HG03520 (cell line): Measurements from ENCODE around the gene TTC9B.
A peak's percentile ranks its signal among the peaks of the same experiment; 100 is the strongest.

Experiments
- ATAC-seq: cut with Tn5 transposase; IDR thresholded peaks from one replicate; pipeline ENCODE4 v1.9.1; 2021; ENCODE audit warnings: mild to moderate bottlenecking, moderate library complexity; ENCODE audit not compliant: unreplicated experiment

The TTC9B gene

GRCh38 chr19:40216777-40217026, 1.5 kb downstream of the TTC9B start:
- no peak for ATAC-seq

- no peak for ATAC-seq
These were observed 2.0 kb downstream of the TTC9B start for GRCh38 chr19:40216013-40216776.

- no peak for ATAC-seq
These were observed 3.2 kb downstream of the TTC9B start for GRCh38 chr19:40214936-40215335.

GRCh38 chr19:40213882-40214570, 4.2 kb downstream of the TTC9B start:
- ATAC-seq: no peak

GRCh38 chr19:40213251-40213829, 4.8 kb downstream of the TTC9B start:
- no peak for ATAC-seq

GRCh38 chr19:40210889-40211288, 7.3 kb downstream of the TTC9B start:
- ATAC-seq: no peak

GRCh38 chr19:40208602-40209001, 9.6 kb downstream of the TTC9B start:
- ATAC-seq: no peak

- ATAC-seq: no peak
These were observed 12.4 kb downstream of the TTC9B start for GRCh38 chr19:40205760-40206159.

GRCh38 chr19:40204381-40204780, 13.8 kb downstream of the TTC9B start:
- ATAC-seq: no peak

- no peak for ATAC-seq
These were observed 17.7 kb downstream of the TTC9B start for GRCh38 chr19:40200341-40201099.

- ATAC-seq: no peak
These were observed 19.8 kb downstream of the TTC9B start for GRCh38 chr19:40198272-40198990.

GRCh38 chr19:40193587-40193849, 24.7 kb downstream of the TTC9B start:
- no peak for ATAC-seq

- no peak for ATAC-seq
These were observed 25.2 kb downstream of the TTC9B start for GRCh38 chr19:40192758-40193586.

- peak; percentile 14 for ATAC-seq
These were observed 26.1 kb downstream of the TTC9B start for GRCh38 chr19:40191836-40192646.

GRCh38 chr19:40190891-40191835, 27.0 kb downstream of the TTC9B start, which contains the start of gene MAP3K10:
Gene MAP3K10, plus strand, starts transcription at chr19:40191426. Its CDS starts 606 bp downstream, at chr19:40192032.
- ATAC-seq: peak; percentile 67

- ATAC-seq: no peak
These were observed 33.9 kb downstream of the TTC9B start for GRCh38 chr19:40184273-40184672.

- no peak for ATAC-seq
These were observed 39.4 kb downstream of the TTC9B start for GRCh38 chr19:40178756-40179155.
